ENCODE results near the gene NOSTRIN. TPM values are rescaled to one million over a fixed set of nuclear protein-coding genes. Genes with fewer than 3 reads are reported as not detected.

NOSTRIN gene
- total and polyA plus RNA-seq, 2 donors (not counting 3 experiments of a cell fraction or from before 2014, with no cell fraction given), result 0.03 to 0.75 TPM

GRCh38 chr2:168816369-168816768, 13.9 kb downstream of the NOSTRIN start:
- Histone ChIP-seq H3K27ac (ENCODE audit: insufficient read depth, low read depth, low read length) (no peak overlapping the region), H3K4me1 (ENCODE audit: control insufficient read depth, extremely low read depth, insufficient read depth, low read length) (peaks cover 8% of the 10 kb centered on the region), H3K9me1 (replicated peaks; ENCODE audit: control insufficient read depth, extremely low read depth, insufficient read depth, low read length) (no peaks in the 10 kb centered on the region), H3K79me2 (ENCODE audit: control insufficient read depth, insufficient read depth, low read length) (no peaks in the 10 kb centered on the region), H3K9ac (replicated peaks; ENCODE audit: extremely low read depth, insufficient read depth, low read length) (no peak overlapping the region), H2AFZ (ENCODE audit: low read depth, low read length) (no peak overlapping the region), H3K4me3 (replicated peaks in 1 of 3; ENCODE audit: insufficient read depth in 1 of 3, low read depth in 1 of 3, low read length in 3 of 3) (no peak overlapping the region), H3K9me3 (replicated peaks; ENCODE audit: control insufficient read depth, insufficient read depth, low read length) (no peaks in the 10 kb centered on the region), H3K4me2 (ENCODE audit: insufficient read depth, low read length) (no peak overlapping the region), H3K36me3 (ENCODE audit: control insufficient read depth in 2 of 2, extremely low read depth in 1 of 2, insufficient read depth in 2 of 2, low read length in 2 of 2) (no peaks in the 10 kb centered on the region), H3K27me3 (ENCODE audit: control insufficient read depth in 2 of 2, insufficient read depth in 2 of 2, low read length in 2 of 2) (no peaks in the 10 kb centered on the region), H4K20me1 (replicated peaks; ENCODE audit: control insufficient read depth, extremely low read depth, insufficient read depth, low read length) (no peaks in the 10 kb centered on the region)
- dilution Hi-C loops (cut with MboI; ENCODE audit: extremely low pct_ligation_motif_present, low sequenced_read_pairs), result no loop called here
- no peak for DNase-seq (ENCODE audit: low read depth, low spot score)
- no TSS peak for BruUV-seq (replicated peaks)
- CTCF ChIA-PET, result interaction anchor here (1.2 kb wide), 1 partner anchor 9 kb away, joined by 3 read pairs; no protein-coding TSS in a partner anchor
- intact Hi-C loops (cut with micrococcal nuclease), result no loop called here
- TF ChIP-seq CTCF (IDR thresholded peaks at IDR 0.05; ENCODE audit: extremely low read depth in 1 of 2, insufficient read depth in 1 of 2, low read depth in 1 of 2, low read length in 2 of 2) (no peak), MAX (IDR thresholded peaks at IDR 0.05; ENCODE audit: insufficient read depth, insufficient read length) (no peak), POLR2AphosphoS5 (IDR thresholded peaks at IDR 0.05; ENCODE audit: insufficient read depth, low read depth, low read length) (no peak), MYC (IDR thresholded peaks at IDR 0.05; ENCODE audit: low read depth, low read length) (no peak), GATA2 (IDR thresholded peaks at IDR 0.05; ENCODE audit: insufficient read depth, insufficient read length, low read depth, low read length) (no peak), POLR2A (IDR thresholded peaks at IDR 0.05; ENCODE audit: low read depth, low read length) (no peak), FOS (IDR thresholded peaks at IDR 0.05; ENCODE audit: borderline replicate concordance, insufficient read depth, low read length) (no peak), JUN (IDR thresholded peaks at IDR 0.05; ENCODE audit: borderline replicate concordance, insufficient read depth, insufficient read length, low read depth) (no peak), EZH2 (IDR thresholded peaks at IDR 0.05; ENCODE audit: borderline replicate concordance, low read depth, low read length, severe bottlenecking) (no peak)
- POLR2A ChIA-PET, result interaction anchor here (0.6 kb wide), 1 partner anchor 20 kb away, joined by 6 read pairs; no protein-coding TSS in a partner anchor
- no peak for FAIRE-seq
